Measurements from ENCODE around the gene PCDHA1.
"Not testable (repeated sequence)": the region's sequence is repeated elsewhere in the genome, so short reads cannot be mapped to it uniquely, and the experiment has no call there.

Gene PCDHA1

DNA sequence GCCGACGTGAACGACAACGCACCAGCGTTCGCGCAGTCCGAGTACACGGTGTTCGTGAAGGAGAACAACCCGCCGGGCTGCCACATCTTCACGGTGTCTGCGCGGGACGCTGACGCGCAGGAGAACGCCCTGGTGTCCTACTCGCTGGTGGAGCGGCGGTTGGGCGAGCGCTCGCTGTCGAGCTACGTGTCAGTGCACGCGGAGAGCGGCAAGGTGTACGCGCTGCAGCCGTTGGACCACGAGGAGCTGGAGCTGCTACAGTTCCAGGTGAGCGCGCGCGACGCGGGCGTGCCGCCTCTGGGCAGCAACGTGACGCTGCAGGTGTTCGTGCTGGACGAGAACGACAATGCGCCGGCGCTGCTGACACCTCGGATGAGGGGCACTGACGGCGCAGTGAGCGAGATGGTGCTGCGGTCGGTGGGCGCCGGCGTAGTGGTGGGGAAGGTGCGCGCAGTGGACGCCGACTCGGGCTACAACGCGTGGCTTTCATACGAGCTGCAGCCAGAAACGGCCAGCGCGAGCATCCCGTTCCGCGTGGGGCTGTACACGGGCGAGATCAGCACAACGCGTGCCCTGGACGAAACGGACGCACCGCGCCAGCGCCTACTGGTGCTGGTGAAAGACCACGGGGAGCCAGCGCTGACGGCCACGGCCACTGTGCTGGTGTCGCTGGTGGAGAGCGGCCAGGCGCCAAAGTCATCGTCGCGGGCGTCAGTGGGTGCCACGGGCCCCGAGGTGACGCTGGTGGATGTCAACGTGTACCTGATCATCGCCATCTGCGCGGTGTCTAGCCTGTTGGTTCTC is 64.1 kb downstream of the PCDHA1 start:
- not testable (repeated sequence) for DNase-seq (ENCODE audit: low spot score)

DNA sequence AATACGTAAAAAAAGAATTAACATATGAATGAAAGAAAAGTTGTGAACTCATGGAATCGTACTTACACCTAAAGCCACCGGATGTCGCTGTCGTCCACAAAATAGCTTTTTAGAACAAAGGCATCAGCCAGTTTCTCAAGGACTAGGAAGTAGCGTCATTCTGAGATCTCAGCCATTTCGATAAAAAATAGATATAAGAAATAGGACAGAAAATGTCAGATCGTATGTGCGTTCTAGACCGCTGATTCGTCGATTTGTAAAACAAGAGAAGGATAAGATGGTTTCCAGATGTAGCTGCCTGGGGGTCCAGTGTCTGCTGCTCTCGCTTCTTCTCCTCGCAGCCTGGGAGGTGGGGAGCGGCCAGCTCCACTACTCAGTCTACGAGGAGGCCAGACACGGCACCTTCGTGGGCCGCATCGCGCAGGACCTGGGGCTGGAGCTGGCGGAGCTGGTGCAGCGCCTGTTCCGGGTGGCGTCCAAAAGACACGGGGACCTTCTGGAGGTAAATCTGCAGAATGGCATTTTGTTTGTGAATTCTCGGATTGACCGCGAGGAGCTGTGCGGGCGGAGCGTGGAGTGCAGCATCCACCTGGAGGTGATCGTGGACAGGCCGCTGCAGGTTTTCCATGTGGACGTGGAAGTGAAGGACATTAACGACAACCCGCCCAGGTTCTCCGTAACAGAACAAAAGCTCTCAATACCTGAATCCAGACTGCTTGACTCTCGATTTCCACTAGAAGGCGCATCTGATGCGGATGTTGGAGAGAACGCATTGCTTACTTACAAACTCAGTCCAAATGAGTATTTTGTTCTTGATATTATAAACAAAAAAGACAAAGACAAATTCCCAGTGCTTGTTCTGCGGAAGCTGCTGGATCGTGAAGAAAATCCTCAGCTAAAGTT is 70.1 kb downstream of the PCDHA1 start, which contains the start of gene PCDHA10:
Gene PCDHA10 (plus strand): TSS at position 126 of the 903 bp plus-strand sequence. CDS start 152 bp downstream, at position 278.
- peak; percentile 60 for DNase-seq (ENCODE audit: low spot score)

DNA sequence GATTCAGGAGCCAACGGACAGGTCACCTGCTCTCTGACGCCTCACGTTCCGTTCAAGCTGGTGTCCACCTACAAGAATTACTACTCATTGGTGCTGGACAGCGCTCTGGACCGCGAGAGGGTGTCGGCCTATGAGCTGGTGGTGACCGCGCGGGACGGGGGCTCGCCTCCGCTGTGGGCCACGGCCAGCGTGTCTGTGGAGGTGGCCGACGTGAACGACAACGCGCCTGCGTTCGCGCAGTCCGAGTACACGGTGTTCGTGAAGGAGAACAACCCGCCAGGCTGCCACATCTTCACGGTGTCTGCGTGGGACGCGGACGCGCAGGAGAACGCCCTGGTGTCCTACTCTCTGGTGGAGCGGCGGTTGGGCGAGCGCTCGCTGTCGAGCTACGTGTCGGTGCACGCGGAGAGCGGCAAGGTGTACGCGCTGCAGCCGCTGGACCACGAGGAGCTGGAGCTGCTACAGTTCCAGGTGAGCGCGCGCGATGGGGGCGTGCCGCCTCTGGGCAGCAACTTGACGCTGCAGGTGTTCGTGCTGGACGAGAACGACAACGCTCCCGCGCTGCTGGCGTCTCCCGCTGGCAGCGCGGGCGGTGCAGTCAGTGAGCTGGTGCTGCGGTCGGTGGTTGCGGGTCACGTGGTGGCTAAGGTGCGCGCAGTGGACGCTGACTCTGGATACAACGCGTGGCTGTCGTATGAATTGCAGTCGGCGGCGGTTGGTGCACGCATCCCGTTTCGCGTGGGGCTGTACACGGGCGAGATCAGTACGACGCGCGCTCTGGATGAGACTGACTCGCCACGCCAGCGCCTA is 71.4 kb downstream of the PCDHA1 start:
- no peak for DNase-seq (ENCODE audit: low spot score)

DNA sequence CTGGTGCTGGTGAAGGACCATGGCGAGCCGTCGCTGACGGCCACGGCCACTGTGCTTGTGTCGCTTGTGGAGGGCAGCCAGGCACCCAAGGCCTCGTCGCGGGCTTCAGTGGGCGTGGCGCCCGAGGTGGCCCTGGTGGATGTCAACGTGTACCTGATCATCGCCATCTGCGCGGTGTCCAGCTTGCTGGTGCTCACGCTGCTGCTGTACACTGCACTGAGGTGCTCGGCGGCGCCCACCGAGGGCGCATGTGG is 72.0 kb downstream of the PCDHA1 start:
- no peak for DNase-seq (ENCODE audit: low spot score)

DNA sequence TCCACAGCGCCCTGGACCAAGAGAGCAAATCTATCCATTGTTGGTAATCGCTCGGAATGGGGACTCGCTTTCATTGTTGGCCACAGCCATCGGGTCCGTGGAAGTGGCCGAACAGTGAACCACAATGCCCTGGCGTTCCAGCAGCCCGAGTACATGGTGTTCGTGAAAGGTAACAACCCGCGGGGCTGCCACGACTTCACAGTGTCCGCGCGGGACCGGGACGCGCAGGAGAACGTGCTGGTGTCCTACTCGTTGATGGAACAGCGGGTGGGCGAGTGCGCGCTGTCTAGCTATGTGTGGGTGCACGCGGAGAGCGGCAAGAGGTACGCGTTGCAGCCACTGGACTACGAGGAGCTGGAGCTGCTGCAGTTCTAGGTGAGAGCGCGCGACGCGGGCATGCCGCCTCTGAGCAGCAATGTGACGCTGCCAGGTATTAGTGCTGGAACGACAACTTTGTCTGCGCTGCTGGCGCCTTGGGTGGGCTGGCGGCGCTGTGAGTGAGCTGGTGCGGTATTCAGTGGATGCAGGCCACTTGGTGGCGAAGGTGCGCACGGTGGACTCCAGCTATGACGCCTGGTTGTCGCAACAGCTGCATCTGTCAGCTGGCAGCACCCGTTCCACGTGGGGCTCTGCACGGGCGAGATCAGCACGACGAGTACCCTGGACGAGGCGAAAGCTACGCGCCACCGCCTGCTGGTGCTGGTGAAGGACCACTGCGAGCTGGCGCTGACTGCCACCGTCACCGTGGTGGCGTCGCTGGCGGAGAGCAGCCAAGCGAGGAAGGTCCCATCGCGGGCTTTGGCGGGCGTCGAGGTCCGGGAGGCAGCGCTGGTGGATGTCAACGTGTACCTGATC is 76.7 kb downstream of the PCDHA1 start:
- DNase-seq (ENCODE audit: low spot score): no peak

DNA sequence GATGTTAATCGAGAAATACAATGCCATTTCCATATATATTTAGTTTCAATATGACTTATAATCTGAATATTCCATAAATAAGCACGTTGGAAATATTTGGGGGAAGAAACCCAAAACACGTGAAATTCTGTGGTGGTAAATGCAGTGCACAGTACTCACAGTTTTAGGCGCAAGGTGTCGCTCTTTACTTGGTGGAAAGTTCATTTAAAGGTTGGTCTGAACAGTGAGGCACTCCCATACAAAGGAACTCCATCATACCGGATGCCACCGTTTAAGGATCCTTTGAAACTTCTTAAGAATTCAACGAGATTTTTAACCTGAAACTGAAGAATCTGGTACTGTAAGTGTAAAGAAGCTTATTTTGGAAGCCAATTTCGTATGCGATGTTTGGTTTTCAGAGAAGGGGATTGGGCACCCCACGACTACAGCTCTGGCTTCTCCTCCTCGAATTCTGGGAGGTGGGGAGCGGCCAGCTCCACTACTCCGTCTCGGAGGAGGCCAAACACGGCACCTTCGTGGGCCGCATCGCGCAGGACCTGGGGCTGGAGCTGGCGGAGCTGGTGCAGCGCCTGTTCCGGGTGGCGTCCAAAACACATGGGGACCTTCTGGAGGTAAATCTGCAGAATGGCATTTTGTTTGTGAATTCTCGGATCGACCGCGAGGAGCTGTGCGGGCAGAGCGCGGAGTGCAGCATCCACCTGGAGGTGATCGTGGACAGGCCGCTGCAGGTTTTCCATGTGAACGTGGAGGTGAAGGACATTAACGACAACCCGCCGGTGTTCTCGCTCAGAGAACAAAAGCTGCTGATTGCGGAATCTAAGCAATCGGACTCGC is 83.0 kb downstream of the PCDHA1 start, which contains the start of gene PCDHA11:
Gene PCDHA11 (plus strand): TSS at position 237 of the 834 bp plus-strand sequence. CDS start 147 bp downstream, at position 384.
- no peak for DNase-seq (ENCODE audit: low spot score)

DNA sequence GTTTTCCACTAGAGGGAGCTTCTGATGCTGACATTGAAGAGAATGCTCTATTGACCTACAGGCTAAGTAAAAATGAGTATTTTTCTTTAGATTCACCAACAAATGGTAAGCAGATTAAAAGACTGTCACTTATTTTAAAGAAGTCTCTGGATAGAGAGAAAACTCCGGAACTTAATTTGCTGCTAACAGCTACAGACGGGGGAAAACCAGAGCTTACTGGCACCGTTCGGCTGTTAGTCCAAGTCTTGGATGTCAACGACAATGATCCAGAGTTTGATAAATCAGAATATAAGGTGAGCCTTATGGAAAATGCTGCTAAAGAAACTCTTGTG is 83.6 kb downstream of the PCDHA1 start:
- no peak for DNase-seq (ENCODE audit: low spot score)

DNA sequence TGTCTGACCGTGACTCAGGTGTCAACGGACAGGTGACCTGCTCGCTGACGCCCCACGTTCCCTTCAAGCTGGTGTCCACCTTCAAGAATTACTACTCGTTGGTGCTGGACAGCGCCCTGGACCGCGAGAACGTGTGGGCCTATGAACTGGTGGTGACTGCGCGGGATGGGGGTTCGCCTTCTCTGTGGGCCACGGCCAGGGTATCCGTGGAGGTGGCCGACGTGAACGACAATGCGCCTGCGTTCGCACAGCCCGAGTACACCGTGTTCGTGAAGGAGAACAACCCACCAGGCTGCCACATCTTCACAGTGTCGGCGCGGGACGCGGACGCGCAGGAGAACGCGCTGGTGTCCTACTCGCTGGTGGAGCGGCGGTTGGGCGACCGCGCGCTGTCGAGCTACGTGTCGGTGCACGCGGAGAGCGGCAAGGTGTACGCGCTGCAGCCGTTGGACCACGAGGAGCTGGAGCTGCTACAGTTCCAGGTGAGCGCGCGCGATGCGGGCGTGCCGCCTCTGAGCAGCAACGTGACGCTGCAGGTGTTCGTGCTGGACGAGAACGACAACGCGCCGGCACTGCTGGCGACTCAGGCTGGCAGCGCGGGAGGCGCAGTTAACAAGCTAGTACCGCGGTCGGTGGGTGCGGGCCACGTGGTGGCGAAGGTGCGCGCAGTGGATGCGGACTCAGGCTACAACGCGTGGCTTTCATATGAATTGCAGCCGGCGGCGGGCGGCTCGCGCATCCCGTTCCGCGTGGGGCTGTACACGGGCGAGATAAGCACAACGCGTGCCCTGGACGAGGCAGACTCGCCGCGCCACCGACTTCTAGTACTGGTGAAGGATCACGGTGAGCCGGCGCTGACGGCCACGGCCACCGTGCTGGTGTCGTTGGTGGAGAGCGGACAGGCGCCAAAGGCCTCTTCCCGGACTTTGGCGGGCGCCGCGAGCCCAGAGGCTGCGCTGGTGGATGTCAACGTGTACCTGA is 84.6 kb downstream of the PCDHA1 start:
- no peak for DNase-seq (ENCODE audit: low spot score)

DNA sequence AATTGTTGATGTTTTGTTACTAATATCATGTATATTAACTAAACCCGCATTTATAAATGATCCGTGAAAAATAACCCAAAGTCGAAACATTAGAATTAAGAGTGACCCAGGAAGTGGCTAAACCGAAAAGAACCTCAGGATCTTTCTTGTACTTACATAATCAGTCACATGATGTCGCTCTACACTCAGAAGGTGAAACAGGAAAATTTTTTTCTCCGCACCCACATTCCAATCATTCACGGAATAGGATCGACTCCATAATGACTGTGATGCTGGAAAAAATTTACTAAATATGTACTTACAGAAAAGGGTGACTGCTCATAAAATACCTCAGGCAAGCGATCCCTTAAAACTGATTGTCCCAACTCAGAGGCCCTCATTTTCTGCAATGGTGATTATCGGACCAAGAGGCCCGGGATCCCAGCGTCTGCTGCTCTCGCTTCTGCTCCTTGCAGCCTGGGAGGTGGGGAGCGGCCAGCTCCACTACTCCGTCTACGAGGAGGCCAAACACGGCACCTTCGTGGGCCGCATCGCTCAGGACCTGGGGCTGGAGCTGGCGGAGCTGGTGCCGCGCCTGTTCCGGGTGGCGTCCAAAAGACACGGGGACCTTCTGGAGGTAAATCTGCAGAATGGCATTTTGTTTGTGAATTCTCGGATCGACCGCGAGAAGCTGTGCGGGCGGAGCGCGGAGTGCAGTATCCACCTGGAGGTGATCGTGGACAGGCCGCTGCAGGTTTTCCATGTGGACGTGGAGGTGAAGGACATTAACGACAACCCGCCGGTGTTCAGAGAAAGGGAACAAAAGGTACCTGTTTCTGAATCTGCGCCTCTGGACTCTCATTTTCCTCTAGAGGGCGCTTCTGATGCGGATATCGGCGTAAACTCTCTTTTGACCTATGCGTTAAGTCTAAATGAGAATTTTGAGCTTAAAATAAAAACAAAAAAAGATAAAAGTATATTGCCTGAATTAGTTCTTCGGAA is 89.4 kb downstream of the PCDHA1 start, which contains the start of gene PCDHA12:
Gene PCDHA12 (plus strand): TSS at position 224 of the 981 bp plus-strand sequence. CDS start 165 bp downstream, at position 389.
- DNase-seq (ENCODE audit: low spot score): no peak

DNA sequence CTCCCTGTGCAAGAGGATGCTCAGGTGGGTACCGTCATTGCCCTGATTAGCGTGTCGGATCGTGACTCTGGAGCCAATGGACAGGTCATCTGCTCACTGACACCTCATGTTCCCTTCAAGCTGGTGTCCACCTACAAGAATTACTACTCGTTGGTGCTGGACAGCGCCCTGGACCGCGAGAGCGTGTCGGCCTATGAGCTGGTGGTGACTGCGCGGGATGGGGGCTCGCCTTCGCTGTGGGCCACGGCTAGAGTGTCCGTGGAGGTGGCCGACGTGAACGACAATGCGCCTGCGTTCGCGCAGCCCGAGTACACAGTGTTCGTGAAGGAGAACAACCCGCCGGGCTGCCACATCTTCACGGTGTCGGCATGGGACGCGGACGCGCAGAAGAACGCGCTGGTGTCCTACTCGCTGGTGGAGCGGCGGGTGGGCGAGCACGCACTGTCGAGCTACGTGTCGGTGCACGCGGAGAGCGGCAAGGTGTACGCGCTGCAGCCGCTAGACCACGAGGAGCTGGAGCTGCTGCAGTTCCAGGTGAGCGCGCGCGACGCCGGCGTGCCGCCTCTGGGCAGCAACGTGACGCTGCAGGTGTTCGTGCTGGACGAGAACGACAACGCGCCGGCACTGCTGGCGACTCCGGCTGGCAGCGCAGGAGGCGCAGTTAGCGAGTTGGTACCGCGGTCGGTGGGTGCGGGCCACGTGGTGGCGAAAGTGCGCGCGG is 90.8 kb downstream of the PCDHA1 start:
- not testable (repeated sequence) for DNase-seq (ENCODE audit: low spot score)

DNA sequence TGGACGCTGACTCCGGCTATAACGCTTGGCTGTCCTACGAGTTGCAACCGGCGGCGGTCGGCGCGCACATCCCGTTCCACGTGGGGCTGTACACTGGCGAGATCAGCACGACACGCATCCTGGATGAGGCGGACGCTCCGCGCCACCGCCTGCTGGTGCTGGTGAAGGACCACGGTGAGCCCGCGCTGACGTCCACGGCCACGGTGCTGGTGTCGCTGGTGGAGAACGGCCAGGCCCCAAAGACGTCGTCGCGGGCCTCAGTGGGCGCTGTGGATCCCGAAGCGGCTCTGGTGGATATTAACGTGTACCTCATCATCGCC is 91.3 kb downstream of the PCDHA1 start:
- DNase-seq (ENCODE audit: low spot score): no peak

DNA sequence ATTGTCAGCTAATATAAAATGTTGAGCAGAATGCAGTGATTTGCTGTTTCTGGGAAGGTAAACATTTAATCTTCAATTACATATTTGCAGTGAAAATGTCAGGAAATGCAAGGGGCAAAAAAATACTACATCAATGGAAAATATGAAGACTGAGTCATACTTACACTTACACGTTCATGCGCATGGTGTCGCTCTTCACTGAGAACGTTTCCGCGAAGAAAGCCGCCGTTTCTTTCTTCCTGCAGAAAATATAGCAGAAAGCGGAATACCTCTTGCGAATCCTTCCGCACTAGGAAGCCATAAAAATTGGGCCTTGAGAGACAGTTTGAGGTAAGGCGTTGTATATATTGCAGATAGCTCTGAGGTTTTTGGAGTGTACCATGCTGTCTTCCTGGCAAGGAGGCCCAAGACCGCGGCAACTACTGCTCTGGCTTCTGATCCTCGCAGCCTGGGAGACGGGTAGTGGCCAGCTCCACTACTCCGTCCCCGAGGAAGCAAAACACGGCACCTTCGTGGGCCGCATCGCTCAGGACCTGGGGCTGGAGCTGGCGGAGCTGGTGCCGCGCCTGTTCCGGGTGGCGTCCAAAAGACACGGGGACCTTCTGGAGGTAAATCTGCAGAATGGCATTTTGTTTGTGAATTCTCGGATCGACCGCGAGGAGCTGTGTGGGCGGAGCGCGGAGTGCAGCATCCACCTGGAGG is 96.1 kb downstream of the PCDHA1 start, which contains the start of gene PCDHA13:
Gene PCDHA13 (plus strand): TSS at position 236 of the 702 bp plus-strand sequence. CDS start 145 bp downstream, at position 381.
- DNase-seq (ENCODE audit: low spot score): no peak

DNA sequence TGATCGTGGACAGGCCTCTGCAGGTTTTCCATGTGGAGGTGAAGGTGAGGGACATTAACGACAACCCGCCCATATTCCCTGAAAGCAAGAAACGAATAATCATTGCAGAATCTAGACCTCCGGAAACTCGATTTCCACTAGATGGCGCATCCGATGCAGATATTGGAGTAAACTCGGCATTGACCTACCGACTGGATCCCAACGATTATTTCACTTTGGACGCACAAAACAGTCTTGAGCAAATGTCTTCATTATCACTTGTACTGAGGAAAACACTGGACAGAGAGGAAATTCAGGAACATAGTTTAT is 96.6 kb downstream of the PCDHA1 start:
- peak; percentile 59 for DNase-seq (ENCODE audit: low spot score)

DNA sequence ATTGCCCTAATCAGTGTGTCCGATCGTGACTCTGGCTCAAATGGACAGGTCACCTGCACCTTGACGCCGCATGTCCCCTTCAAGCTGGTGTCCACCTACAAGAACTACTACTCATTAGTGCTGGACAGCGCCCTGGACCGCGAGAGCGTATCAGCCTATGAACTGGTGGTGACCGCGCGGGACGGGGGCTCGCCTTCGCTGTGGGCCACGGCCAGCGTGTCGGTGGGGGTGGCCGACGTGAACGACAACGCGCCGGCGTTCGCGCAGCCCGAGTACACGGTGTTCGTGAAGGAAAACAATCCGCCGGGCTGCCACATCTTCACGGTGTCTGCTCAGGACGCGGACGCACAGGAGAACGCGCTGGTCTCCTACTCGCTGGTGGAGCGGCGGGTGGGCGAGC is 97.4 kb downstream of the PCDHA1 start:
- DNase-seq (ENCODE audit: low spot score): no peak

DNA sequence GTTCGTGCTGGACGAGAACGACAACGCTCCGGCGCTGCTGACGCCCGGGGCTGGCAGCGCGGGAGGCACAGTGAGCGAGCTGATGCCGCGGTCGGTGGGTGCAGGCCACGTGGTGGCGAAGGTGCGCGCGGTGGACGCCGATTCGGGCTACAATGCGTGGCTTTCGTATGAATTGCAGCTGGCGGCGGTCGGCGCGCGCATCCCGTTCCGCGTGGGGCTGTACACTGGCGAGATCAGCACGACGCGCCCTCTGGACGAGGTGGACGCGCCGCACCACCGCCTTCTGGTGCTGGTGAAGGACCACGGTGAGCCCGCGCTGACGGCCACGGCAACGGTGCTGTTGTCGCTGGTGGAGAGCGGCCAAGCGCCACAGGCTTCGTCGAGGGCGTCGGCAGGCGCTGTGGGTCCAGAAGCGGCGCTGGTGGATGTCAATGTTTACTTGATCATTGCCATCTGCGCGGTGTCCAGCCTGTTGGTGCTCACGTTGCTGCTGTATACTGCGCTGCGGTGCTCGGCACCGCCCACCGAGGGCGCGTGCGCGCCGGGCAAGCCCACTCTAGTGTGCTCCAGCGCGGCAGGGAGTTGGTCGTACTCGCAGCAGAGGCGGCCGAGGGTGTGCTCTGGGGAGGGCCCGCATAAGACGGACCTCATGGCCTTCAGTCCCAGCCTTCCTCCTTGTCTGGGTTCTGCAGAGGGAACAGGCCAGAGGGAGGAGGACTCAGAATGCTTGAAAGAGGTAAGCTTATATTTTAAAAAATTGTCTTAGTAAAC is 98.2 kb downstream of the PCDHA1 start:
- DNase-seq (ENCODE audit: low spot score): no peak

DNA sequence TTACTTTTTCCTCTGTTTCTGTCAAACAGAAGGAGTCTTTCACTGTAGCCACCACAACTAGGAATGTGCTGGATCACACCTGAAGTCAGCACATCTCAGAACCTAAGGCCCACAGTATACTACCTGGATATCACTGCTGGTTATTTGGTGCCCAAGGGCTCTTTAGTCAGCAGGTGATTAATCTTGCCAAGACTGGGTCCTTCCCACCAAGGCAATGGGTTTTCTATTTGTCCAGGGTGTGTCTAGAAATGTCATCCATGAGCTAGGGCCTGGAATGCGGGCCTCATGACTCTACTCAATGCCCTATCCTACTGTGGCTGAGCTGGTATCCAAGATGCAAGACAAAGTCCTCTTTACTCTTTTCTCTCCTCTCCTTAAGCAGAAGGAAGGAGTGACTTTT is 130.4 kb downstream of the PCDHA1 start:
- no peak for DNase-seq (ENCODE audit: low spot score)

Measured in RKO (cell line).